IPS-20b (cell line): ENCODE data around the gene TMEM131.
A peak's percentile ranks its signal among the peaks of the same experiment; 100 is the strongest.
"Not testable (repeated sequence)": the region's sequence is repeated elsewhere in the genome, so short reads cannot be mapped to it uniquely, and the experiment has no call there.

Experiments used
- H3K27ac ChIP-seq: one replicate; pipeline ENCODE4 v1.5.1; 2013; ENCODE audit warnings: low read length
- H3K27me3 ChIP-seq: 2 replicates; pipeline ENCODE4 v1.6.1; 2013; ENCODE audit warnings: mild to moderate bottlenecking, low read length, inconsistent platforms; ENCODE audit not compliant: insufficient read depth
- H3K36me3 ChIP-seq: 2 replicates; pipeline ENCODE4 v1.6.1; 2013; ENCODE audit warnings: low read depth, mild to moderate bottlenecking, inconsistent platforms, low read length, moderate library complexity; ENCODE audit not compliant: insufficient read depth
- H3K4me1 ChIP-seq: 2 replicates; pipeline ENCODE4 v1.6.1; 2013; ENCODE audit warnings: mild to moderate bottlenecking, control low read depth, inconsistent platforms, low read length, moderate library complexity; ENCODE audit not compliant: insufficient read depth
- H3K4me3 ChIP-seq: 2 replicates; pipeline ENCODE4 v1.5.1; 2013; ENCODE audit warnings: mild to moderate bottlenecking, low read length, inconsistent platforms
- H3K9ac ChIP-seq: 2 replicates; pipeline ENCODE4 v1.6.1; 2013; ENCODE audit warnings: low read depth, mild to moderate bottlenecking, inconsistent platforms, low read length, moderate library complexity
- H3K9me3 ChIP-seq: 2 replicates; pipeline ENCODE4 v1.6.1; 2013; ENCODE audit warnings: mild to moderate bottlenecking, low read depth, low read length, inconsistent platforms; ENCODE audit not compliant: insufficient read depth

The TMEM131 gene

DNA sequence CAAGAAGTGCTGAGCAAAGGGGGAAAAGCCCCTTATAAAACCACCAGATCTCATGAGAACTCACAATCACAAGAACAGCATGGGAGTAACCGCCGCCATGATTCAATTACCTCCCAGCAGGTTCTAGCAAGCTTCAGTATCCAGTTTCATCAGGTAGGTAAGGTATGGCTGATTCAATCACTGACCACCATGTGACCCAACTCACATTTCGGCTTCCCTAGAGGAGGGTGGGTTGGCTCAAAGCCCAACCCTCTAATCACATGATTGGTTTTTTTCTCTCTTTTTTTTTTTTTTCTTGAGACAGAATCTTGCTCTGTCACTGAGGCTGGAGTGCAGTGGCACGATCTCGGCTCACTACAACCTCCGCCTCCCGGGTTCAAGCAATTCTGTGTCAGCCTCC lies 78.1 kb downstream of the TMEM131 start:
- H3K36me3 ChIP-seq, H3K9me3 ChIP-seq, H3K27me3 ChIP-seq, H3K4me1 ChIP-seq, H3K9ac ChIP-seq, H3K4me3 ChIP-seq: not testable (repeated sequence)
- H3K27ac ChIP-seq: peak overlapping the region; percentile 14

DNA sequence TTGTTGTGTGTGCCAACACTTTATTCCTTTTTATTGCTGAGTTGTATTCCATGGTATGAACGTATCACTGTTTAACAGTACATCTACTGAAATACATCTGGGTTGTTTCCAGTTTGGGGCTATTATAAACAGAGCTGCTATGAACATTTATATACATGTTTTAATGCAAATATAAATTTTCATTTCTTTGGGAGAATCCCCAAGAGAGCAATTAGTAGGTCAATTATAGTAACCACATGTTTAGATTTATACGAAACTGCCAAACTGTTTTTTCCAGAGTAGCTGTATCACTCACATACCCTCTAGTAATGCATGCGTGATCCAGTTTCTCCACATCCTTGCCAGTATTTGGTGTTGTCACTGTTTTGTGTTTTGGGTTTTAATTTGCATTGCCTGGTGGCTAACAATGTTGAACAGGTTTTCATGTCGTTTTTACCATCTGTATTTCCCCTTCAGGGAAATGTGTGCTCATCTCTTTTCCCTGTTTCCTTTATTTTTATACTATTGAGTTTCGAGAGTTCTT lies 81.0 kb downstream of the TMEM131 start:
- H3K9ac ChIP-seq: no peak overlapping the region
- H3K27me3 ChIP-seq: no peaks in the 10 kb centered on the region
- H3K36me3 ChIP-seq: no peaks in the 10 kb centered on the region
- H3K9me3 ChIP-seq: no peaks in the 10 kb centered on the region
- no peak overlapping the region for H3K27ac ChIP-seq
- H3K4me1 ChIP-seq: peaks cover 7% of the 10 kb centered on the region; the same call in 1 of the 2 replicates
- H3K4me3 ChIP-seq: no peak overlapping the region

DNA sequence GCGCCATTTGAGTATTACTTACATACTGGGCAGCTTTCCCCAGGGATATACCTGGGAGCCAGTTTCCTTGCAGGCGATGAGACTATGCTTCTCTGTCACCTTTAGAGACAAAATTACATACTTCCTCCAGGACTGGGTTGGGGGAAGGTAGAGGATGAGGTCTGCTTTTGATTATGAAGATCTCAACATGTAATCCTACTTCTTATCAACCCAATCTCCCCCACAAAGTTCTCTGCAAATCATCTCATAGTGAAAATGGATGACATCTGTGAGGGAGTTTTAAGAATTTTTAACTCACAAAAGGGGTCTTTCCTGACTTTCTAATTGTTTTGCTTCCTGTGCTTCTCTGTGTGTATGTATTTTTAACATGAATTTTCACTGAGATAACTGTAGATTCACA lies 81.9 kb downstream of the TMEM131 start:
- Histone ChIP-seq H3K4me1 (peaks cover 7% of the 10 kb centered on the region; the same call in 1 of the 2 replicates), H3K27ac (no peak overlapping the region), H3K36me3 (no peaks in the 10 kb centered on the region), H3K4me3 (no peak overlapping the region), H3K27me3 (no peaks in the 10 kb centered on the region), H3K9me3 (no peaks in the 10 kb centered on the region), H3K9ac (no peak overlapping the region)

DNA sequence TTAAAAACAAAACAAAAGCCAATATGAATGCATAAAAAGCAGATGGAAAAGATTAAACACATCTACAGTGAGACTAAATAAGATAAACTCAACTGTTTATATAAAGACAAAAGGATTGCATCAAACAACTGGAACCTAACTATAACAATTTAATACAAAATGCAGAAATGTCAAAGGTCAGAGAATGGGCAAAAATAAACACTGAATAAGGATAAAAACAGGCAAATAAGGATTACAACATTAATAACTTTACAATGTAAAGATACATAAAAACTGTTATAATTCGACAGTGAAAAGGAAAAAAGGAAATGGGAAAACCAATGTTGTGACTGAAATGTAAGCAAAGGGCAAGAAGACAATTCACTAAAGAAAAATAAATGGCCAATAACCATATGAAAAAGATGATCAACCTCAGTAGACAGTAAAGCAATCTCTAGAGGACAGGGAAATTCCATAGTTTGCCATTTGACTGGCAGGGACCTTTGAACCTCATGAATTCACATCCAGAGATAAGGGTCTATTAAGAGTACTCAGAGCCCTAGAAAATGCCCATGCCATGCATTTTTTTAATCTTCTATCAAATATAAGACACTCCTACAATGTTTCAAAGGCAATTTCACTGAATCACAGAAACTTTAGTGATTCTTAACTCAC lies 83.7 kb downstream of the TMEM131 start:
- Histone ChIP-seq H3K4me1 (peaks cover under 1% of the 10 kb centered on the region; the same call in 1 of the 2 replicates), H3K27ac (no peak overlapping the region), H3K36me3 (no peaks in the 10 kb centered on the region), H3K9ac (no peak overlapping the region), H3K4me3 (no peak overlapping the region), H3K27me3 (no peaks in the 10 kb centered on the region), H3K9me3 (no peaks in the 10 kb centered on the region)

DNA sequence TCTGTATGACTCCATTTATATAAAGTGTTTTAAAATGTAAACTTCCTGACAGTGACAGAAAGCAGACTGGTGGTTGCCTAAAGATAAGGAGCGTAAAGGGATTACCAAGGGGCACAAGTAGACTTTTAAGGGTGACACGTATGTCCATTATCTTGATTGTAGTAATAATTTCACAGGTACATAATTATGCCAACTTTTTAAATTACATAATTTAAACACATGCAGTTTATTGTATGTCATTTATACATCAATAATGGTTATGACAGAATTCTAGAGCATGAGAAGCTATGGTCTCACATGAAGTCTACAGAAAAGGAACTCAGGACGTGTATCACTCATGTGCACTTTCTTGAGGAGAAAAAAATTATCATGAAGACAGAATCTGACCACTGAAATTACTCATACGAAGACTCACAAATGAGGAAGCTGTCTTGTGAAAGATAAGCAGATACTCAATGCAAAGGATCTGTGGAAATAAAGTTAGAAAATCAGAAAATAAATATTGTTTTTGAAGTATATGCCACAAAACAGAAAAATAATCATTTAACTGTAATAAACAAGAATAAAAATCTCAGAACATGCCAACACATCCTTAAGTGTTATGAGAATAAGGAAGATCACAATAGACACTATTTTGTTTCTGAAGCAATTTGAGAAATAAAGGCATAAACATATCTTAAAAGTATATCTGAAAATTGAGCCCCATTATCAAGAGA lies 84.4 kb downstream of the TMEM131 start:
- Histone ChIP-seq H3K9ac (no peak overlapping the region), H3K36me3 (no peaks in the 10 kb centered on the region), H3K9me3 (no peaks in the 10 kb centered on the region), H3K27ac (no peak overlapping the region), H3K27me3 (no peaks in the 10 kb centered on the region), H3K4me3 (no peak overlapping the region), H3K4me1 (no peaks in the 10 kb centered on the region)

DNA sequence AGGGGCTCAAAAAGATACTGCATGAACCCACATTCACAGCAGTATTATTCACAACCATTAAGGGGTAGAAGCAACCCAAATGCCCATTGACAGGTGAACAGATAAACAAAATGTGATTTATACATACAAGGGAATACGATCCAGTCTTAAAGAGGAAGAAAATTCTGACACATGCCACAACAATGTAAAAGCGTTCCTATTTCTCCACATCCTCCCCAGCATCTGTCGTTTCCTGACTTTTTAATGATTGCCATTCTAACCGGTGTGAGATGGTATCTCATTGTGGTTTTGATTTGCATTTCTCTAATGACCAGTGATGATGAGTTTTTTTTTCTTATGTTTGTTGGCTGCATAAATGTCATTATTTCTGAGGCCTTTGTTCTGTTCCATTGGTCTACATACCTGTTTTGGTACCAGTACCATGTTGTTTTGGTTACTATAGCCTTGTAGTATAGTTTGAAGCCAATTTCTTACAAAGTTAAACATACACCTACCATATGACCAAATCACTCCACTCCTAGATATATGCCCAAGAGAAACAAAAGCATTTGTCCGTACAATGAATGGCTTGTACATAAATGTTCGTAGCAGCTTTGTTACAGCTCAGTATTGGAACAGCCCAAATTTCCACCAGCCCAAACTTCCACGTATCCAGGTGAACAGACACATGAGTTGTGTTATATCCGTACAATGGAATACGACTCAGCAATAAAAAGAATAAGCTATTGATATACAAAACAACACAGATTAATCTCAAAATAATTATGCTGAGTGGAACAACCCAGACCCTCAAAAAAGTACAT lies 85.1 kb downstream of the TMEM131 start:
- Histone ChIP-seq H3K9ac (no peak overlapping the region), H3K27me3 (no peaks in the 10 kb centered on the region), H3K9me3 (no peaks in the 10 kb centered on the region), H3K4me1 (no peaks in the 10 kb centered on the region), H3K4me3 (no peak overlapping the region), H3K36me3 (no peaks in the 10 kb centered on the region), H3K27ac (no peak overlapping the region)

DNA sequence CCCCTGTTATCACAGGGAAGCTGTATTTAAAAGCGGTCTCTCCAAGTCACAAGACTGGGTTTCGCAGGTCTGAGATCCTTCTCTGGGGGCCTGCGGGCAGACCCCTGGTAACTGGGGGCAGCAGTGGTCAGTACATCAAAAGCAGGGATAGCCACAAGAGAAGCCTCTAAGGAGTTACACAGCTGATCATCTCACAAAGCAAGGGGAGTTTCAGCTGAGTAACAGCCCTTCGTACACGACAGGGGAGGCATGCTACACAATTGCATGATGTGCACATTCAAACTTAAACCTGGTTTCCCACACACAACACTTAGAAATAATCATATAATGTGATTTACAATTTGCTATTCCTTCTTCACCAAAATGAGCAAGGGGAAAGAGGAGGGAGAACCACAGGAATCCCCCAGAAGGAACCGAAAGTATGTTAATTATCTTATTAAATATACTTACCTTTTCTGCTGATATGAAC lies 87.5 kb downstream of the TMEM131 start:
- Histone ChIP-seq H3K36me3 (no peaks in the 10 kb centered on the region), H3K9ac (no peak overlapping the region; the same call in 1 of the 2 replicates), H3K9me3 (no peaks in the 10 kb centered on the region), H3K27me3 (no peaks in the 10 kb centered on the region), H3K4me3 (no peak overlapping the region), H3K4me1 (no peaks in the 10 kb centered on the region), H3K27ac (no peak overlapping the region)

DNA sequence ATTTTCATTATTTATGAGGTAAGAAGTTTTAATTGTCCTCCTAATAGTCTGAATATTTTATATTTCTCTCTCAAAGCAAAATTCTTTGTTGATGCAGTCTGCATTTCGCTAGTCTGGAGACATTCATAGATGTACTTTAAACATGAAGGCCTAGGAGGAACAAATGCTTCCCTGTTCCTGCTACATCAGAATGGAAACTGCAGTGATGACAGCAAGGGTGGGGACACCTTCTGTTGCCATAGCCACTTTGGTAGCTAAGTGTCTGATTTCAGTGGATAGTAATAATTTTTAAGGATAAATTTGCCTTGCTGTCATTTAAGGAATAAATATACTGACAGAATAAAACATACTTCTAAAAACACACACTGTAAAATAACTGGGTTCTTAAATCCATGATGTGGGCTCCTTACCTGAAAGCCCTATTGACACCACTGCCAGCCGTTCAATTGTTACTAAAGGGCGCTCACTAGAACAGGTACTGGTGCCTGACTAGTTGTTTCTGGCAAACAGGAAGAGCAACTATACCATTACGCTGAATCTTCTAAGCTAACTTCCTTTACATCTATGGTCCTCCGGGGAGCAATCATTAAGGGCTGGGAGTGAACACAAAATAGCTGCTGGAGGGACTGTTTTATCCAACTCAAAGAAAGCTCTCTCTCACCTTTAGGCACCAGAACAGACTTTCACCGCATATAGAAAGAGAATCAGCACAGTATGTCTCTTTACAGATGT lies 88.2 kb downstream of the TMEM131 start:
- Histone ChIP-seq H3K4me1 (no peaks in the 10 kb centered on the region), H3K9me3 (no peaks in the 10 kb centered on the region), H3K36me3 (no peaks in the 10 kb centered on the region), H3K27me3 (no peaks in the 10 kb centered on the region), H3K27ac (no peak overlapping the region), H3K4me3 (no peak overlapping the region), H3K9ac (no peak overlapping the region; the same call in 1 of the 2 replicates)

DNA sequence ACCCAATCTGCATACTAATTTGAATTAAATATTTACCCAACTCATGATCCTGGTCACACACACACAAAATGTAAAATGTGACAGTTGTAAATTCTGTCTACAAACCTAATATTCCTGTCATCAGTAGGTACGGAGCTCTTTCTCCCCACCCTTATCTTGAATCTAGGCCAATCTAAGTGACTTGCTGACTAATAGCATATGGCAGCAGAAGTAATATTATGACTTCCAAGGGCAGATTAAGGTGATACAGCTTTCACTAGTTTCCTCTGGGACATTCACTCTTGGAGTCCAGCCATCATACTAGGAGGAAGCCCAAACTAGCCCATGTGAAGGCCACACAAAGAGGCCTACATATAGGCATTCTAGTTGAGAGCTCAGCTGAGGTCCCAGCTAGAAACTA lies 89.4 kb downstream of the TMEM131 start:
- Histone ChIP-seq H3K4me3 (no peak overlapping the region), H3K9ac (no peak overlapping the region), H3K27me3 (no peaks in the 10 kb centered on the region), H3K4me1 (no peaks in the 10 kb centered on the region), H3K9me3 (no peaks in the 10 kb centered on the region), H3K27ac (no peak overlapping the region), H3K36me3 (no peaks in the 10 kb centered on the region)

DNA sequence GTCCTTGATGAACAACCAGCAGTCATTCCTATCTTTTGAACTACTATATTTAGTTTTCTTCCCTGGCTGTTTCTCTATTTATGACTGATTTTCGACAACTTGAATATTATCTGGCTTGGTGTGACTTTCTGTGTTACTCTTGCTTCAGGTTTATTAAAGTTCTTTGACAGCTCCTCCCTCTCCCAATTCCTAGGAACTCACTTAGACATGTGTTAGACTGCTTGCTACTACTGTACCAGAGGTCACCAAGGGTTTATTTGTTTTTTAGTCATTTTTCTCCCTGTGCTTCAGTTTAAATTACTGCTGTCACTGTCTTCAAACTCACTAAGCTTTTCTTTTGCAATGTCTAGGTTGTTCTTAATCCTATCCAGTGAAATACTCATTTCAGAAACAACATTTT lies 90.5 kb downstream of the TMEM131 start:
- no peaks in the 10 kb centered on the region for H3K9me3 ChIP-seq
- no peaks in the 10 kb centered on the region for H3K36me3 ChIP-seq
- H3K27me3 ChIP-seq: no peaks in the 10 kb centered on the region
- no peak overlapping the region for H3K9ac ChIP-seq
- no peak overlapping the region for H3K4me3 ChIP-seq
- no peaks in the 10 kb centered on the region for H3K4me1 ChIP-seq
- H3K27ac ChIP-seq: no peak overlapping the region

DNA sequence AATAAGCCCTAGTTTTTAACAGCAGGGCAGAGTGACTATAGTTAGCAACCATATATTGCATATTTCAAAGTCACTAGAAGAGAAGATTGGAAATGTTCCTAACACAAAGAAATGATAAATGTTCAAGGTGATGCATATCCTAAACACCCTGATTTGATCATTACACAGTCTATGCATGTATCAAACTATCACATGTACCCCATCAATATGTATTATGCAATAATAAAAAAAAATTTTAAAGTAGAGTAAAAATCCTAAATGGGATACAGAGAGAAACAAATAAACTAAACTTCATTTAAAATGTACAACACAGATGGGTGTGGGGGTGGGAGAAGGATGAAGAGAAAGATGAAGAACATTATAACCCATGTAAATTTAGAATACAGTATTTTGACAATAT lies 93.9 kb downstream of the TMEM131 start:
- Histone ChIP-seq H3K36me3 (no peaks in the 10 kb centered on the region), H3K4me3 (no peak overlapping the region)

More for the DNA sequence above, 93.9 kb downstream of the TMEM131 start:
- Histone ChIP-seq H3K27me3 (no peaks in the 10 kb centered on the region), H3K9ac (no peak overlapping the region), H3K9me3 (no peaks in the 10 kb centered on the region), H3K4me1 (no peaks in the 10 kb centered on the region), H3K27ac (no peak overlapping the region)
